CD14-positive monocyte (primary cell): ENCODE results near the gene NDUFAF8. TPM values are rescaled to one million over a fixed set of nuclear protein-coding genes. Genes with fewer than 3 reads are reported as not detected.

Experiments
- DNase-seq, 3 donors: peaks; one replicate each; pipeline ENCODE4 v3.0.0-alpha.2; 2011 to 2022
- H2AFZ ChIP-seq: 2 replicates; pipeline ENCODE4 v1.6.0; 2012; ENCODE audit warnings: mild to moderate bottlenecking, low read depth, low read length, inconsistent platforms; ENCODE audit not compliant: insufficient read depth, poor library complexity, severe bottlenecking
- H3K27ac ChIP-seq, 2 donors: 1 replicate in 1 of 2; 2 replicates in 1 of 2; pipeline ENCODE4 v1.5.1; 2012 to 2013; ENCODE audit warnings: low read length in 2 of 2, control low read depth in 1 of 2, inconsistent platforms in 1 of 2, low read depth in 1 of 2, mild to moderate bottlenecking in 1 of 2
- H3K27me3 ChIP-seq, 2 donors: one replicate each; pipeline versions ENCODE4 v1.6.0 to v1.6.1; 2011 to 2013; ENCODE audit warnings: low read length in 2 of 2; ENCODE audit not compliant: control insufficient read depth in 2 of 2, insufficient read depth in 2 of 2
- H3K36me3 ChIP-seq, 2 donors: replicated peaks in 1 of 2; 1 replicate in 1 of 2; 2 replicates in 1 of 2; pipeline versions ENCODE4 v1.5.1 to v1.6.1; 2012 to 2013; ENCODE audit warnings: low read length in 2 of 2, control low read depth in 1 of 2, inconsistent platforms in 1 of 2, mild to moderate bottlenecking in 1 of 2; ENCODE audit not compliant: insufficient read depth in 2 of 2, control insufficient read depth in 1 of 2
- H3K4me1 ChIP-seq, 2 donors: 1 replicate in 1 of 2; 2 replicates in 1 of 2; pipeline versions ENCODE4 v1.5.1 to v1.6.1; 2012 to 2013; ENCODE audit warnings: low read length in 2 of 2, control low read depth in 1 of 2, inconsistent platforms in 1 of 2, mild to moderate bottlenecking in 1 of 2, moderate library complexity in 1 of 2; ENCODE audit not compliant: insufficient read depth in 2 of 2, control insufficient read depth in 1 of 2
- H3K4me2 ChIP-seq: replicated peaks from 2 replicates; pipeline ENCODE3; 2012; ENCODE audit warnings: low read length, moderate library complexity, mild to moderate bottlenecking; ENCODE audit not compliant: poor library complexity, severe bottlenecking; ENCODE audit errors: extremely low read depth
- H3K4me3 ChIP-seq, 3 experiments: fragments of 200-600 bp in 1 of 3; sonication (generic) in 1 of 3; replicated peaks in 1 of 3; 1 replicate in 2 of 3; 2 replicates in 1 of 3; pipeline ENCODE4 v1.5.1; 2011 to 2013; ENCODE audit warnings: low read length in 3 of 3, mild to moderate bottlenecking in 3 of 3, control low read depth in 2 of 3, low read depth in 2 of 3, inconsistent platforms in 1 of 3, moderate library complexity in 1 of 3
- H3K79me2 ChIP-seq: 2 replicates; pipeline ENCODE4 v1.6.0; 2012; ENCODE audit warnings: mild to moderate bottlenecking, control low read depth, inconsistent platforms, low read length, moderate library complexity; ENCODE audit not compliant: insufficient read depth
- H3K9ac ChIP-seq: 2 replicates; pipeline ENCODE4 v1.6.0; 2017; ENCODE audit warnings: low read length, mild to moderate bottlenecking; ENCODE audit not compliant: insufficient read depth, poor library complexity, severe bottlenecking
- H3K9me3 ChIP-seq, 2 donors: replicated peaks in 1 of 2; 1 replicate in 1 of 2; 2 replicates in 1 of 2; pipeline versions ENCODE4 v1.5.1 to v1.6.1; 2012 to 2013; ENCODE audit warnings: low read length in 2 of 2, control low read depth in 1 of 2; ENCODE audit not compliant: control insufficient read depth in 1 of 2, insufficient read depth in 1 of 2
- H4K20me1 ChIP-seq: 2 replicates; pipeline ENCODE4 v1.6.0; 2012; ENCODE audit warnings: mild to moderate bottlenecking, low read length, control low read depth, moderate library complexity; ENCODE audit not compliant: insufficient read depth
- H3K27ac Mint-ChIP-seq, 7 donors: one replicate each; pipeline ENCODE4 v1.8.0; 2020; ENCODE audit warnings: mild to moderate bottlenecking in 7 of 7, mixed read lengths in 7 of 7, moderate library complexity in 6 of 7, inconsistent platforms in 2 of 7
- H3K27me3 Mint-ChIP-seq, 3 donors: one replicate each; pipeline ENCODE4 v1.8.0; 2021 to 2022; ENCODE audit warnings: low read depth in 3 of 3, mild to moderate bottlenecking in 3 of 3, mixed read lengths in 3 of 3, moderate library complexity in 3 of 3, inconsistent platforms in 1 of 3
- H3K36me3 Mint-ChIP-seq, 2 donors: one replicate each; pipeline ENCODE4 v1.8.0; 2020; ENCODE audit warnings: mixed read lengths in 2 of 2, inconsistent platforms in 1 of 2, mild to moderate bottlenecking in 1 of 2
- H3K4me1 Mint-ChIP-seq: one replicate; pipeline ENCODE4 v1.8.0; 2020; ENCODE audit warnings: mild to moderate bottlenecking, mixed read lengths
- H3K4me3 Mint-ChIP-seq, 2 donors: one replicate each; pipeline ENCODE4 v1.8.0; 2020; ENCODE audit warnings: mild to moderate bottlenecking in 2 of 2, mixed read lengths in 2 of 2, moderate library complexity in 1 of 2
- H3K9me3 Mint-ChIP-seq, 7 donors: one replicate each; pipeline ENCODE4 v1.8.0; 2020 to 2022; ENCODE audit warnings: mixed read lengths in 7 of 7, mild to moderate bottlenecking in 6 of 7, moderate library complexity in 6 of 7, inconsistent platforms in 2 of 7
- WGBS: methylation state at CpG from one replicate; pipeline ENCODE4 v1.1.5; 2013; ENCODE audit warnings: missing lambda C conversion rate; ENCODE audit not compliant: insufficient coverage; 5-methylcytosine and 5-hydroxymethylcytosine counted together
- intact Hi-C, 2 donors: fragments of 100-400 bp; cut with micrococcal nuclease; formaldehyde crosslinking; loops; one replicate each; pipeline versions ENCODE4 v1.15.0 to v1.15.1; 2023
- polyA plus RNA-seq, 3 donors: library from polyadenylated mRNA; depleted of rRNA in 1 of 3; unstranded in 2 of 3; stranded (reverse) in 1 of 3; fragments of 300-500 nt in 2 of 3; fragments of >200 nt in 1 of 3; fragmentation: Illumina TruSeq in 2 of 3; gene quantifications; 1 replicate in 2 of 3; 2 replicates in 1 of 3; pipeline ENCODE4 v1.2.3, GENCODE V29; 2012 to 2021
- TF ChIP-seq, protein P1 (sequence below): fragments of 200-600 bp; IDR thresholded peaks from one replicate; pipeline ENCODE4 v1.8.0; 2022; ENCODE audit warnings: antibody characterized with exemption, mild to moderate bottlenecking

NDUFAF8 gene
- polyA plus RNA-seq, 3 donors = 27.0 to 61.3 (median 41.0) TPM

DNA sequence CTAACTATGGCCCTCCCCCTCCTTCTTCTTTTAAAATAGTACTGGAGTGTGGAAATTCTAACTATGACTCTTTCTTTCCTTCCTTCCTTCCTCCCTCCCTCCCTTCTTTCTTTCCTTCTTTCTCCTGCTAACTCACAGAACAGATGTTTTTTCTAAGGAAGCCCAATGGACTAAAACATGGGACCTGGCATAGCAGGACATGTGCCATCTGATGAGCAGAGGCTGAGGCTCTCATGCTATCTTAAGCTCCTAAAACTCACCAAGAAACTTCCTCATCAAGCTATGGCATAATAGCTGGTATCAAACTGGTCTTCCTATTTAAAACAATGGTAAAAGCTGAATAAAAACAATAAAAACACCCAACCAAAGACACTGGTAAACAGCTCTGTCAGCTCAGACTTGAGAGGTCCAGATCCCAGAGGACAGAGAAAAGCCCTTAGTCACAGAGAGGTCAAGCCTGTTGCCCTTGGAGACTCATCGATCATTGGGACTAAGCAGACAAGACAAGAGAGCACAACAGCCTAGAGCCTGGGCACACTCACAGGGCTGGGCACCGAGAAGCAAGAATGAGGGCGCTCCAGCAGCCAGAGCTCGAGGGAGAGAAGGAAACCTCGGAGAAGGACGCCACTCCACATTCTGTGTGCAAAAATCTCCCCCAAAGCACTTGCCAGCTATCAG, 28.4 kb downstream of the NDUFAF8 start:
- no peak for DNase-seq
- no peak overlapping the region for H3K4me3 ChIP-seq
- peaks cover 0 to 2% (median under 1%) of the 10 kb centered on the region in 3 donors for H3K27me3 Mint-ChIP-seq
- no peaks in the 10 kb centered on the region for H3K27me3 ChIP-seq
- no peak overlapping the region for H2AFZ ChIP-seq
- no peaks in the 10 kb centered on the region for H3K9me3 ChIP-seq
- H3K4me1 ChIP-seq = peaks cover 16 to 24% of the 10 kb centered on the region in 2 donors
- peaks cover 24% of the 10 kb centered on the region for H3K4me1 Mint-ChIP-seq
- H3K36me3 ChIP-seq = peaks cover 71 to 98% of the 10 kb centered on the region in 2 donors
- no peak overlapping the region for H3K4me2 ChIP-seq
- H3K4me3 Mint-ChIP-seq = peak overlapping the region in 1 of 2 donors; percentile 52
- TF ChIP-seq, protein P1, sequence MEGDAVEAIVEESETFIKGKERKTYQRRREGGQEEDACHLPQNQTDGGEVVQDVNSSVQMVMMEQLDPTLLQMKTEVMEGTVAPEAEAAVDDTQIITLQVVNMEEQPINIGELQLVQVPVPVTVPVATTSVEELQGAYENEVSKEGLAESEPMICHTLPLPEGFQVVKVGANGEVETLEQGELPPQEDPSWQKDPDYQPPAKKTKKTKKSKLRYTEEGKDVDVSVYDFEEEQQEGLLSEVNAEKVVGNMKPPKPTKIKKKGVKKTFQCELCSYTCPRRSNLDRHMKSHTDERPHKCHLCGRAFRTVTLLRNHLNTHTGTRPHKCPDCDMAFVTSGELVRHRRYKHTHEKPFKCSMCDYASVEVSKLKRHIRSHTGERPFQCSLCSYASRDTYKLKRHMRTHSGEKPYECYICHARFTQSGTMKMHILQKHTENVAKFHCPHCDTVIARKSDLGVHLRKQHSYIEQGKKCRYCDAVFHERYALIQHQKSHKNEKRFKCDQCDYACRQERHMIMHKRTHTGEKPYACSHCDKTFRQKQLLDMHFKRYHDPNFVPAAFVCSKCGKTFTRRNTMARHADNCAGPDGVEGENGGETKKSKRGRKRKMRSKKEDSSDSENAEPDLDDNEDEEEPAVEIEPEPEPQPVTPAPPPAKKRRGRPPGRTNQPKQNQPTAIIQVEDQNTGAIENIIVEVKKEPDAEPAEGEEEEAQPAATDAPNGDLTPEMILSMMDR = no peak
- peaks cover 61% of the 10 kb centered on the region for H4K20me1 ChIP-seq
- intact Hi-C loops = no loop called here
- peak overlapping the region; percentile 31 to 86 (median 80) for H3K27ac Mint-ChIP-seq
- peaks cover 41% of the 10 kb centered on the region for H3K79me2 ChIP-seq
- peak overlapping the region in 1 of 2 donors; percentile 56 for H3K27ac ChIP-seq
- 83% methylated on average over 3 of the region's 6 CpGs for WGBS
- peaks cover 72 to 92% of the 10 kb centered on the region in 2 donors for H3K36me3 Mint-ChIP-seq
- H3K9me3 Mint-ChIP-seq = no peaks in the 10 kb centered on the region
- H3K9ac ChIP-seq = no peak overlapping the region

DNA sequence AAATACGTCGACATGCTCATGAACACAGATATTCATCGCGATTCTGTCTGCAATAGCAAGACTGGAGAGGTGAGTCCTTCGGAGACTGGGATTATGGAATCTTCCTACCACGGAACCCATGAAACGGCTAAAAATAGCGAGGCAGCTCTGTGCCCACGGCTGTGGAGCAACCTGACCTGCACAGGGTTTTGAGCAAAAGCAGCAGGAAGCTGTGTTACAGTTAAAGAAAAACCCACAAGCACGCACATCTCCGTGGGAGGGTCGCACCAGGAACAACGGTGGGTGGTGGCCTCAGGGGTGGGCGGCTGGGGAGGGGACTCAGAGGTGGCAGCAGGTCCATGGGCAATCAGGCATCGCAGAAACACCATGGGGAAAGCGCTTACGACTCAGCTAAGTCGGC, 31.2 kb downstream of the NDUFAF8 start:
- H3K27ac Mint-ChIP-seq = no peak overlapping the region
- peaks cover 0 to 2% (median 2%) of the 10 kb centered on the region in 3 donors for H3K27me3 Mint-ChIP-seq
- no peak overlapping the region for H3K27ac ChIP-seq
- peaks cover 35% of the 10 kb centered on the region for H3K79me2 ChIP-seq
- no peak overlapping the region for H3K4me2 ChIP-seq
- no peaks in the 10 kb centered on the region for H3K27me3 ChIP-seq
- TF ChIP-seq, protein P1 = no peak
- H3K9me3 ChIP-seq = no peaks in the 10 kb centered on the region
- WGBS = 84% methylated on average over 16 of the region's 18 CpGs
- H4K20me1 ChIP-seq = peaks cover 60% of the 10 kb centered on the region
- H2AFZ ChIP-seq = no peak overlapping the region
- peaks cover 70 to 92% of the 10 kb centered on the region in 2 donors for H3K36me3 Mint-ChIP-seq
- no peak overlapping the region for H3K4me3 ChIP-seq
- H3K4me1 ChIP-seq = peaks cover 30 to 40% of the 10 kb centered on the region in 2 donors
- intact Hi-C loops = no loop called here
- peaks cover 39% of the 10 kb centered on the region for H3K4me1 Mint-ChIP-seq
- H3K4me3 Mint-ChIP-seq = no peak overlapping the region
- DNase-seq = no peak
- H3K36me3 ChIP-seq = peaks cover 67 to 98% of the 10 kb centered on the region in 2 donors
- no peak overlapping the region for H3K9ac ChIP-seq
- H3K9me3 Mint-ChIP-seq = no peaks in the 10 kb centered on the region
